Right lobe of liver (tissue), 4 donors: ENCODE results near the gene PANK2.

Experiments used
- POLR2A ChIP-seq: fragments of 450-650 bp; IDR thresholded peaks from one replicate; pipeline ENCODE4 v1.6.1; 2017; ENCODE audit warnings: antibody characterized with exemption, mild to moderate bottlenecking
- TF ChIP-seq, protein P1 (sequence below), 4 donors: fragments of 200-600 bp in 3 of 4; fragments of 450-650 bp in 1 of 4; IDR thresholded peaks; one replicate each; pipeline versions ENCODE4 v1.5.1 to v1.8.0; 2016 to 2022; ENCODE audit warnings: antibody characterized with exemption in 4 of 4, mild to moderate bottlenecking in 2 of 4
- donor health status: DM: no; HTN: no; CAD: no.
- donor health status: DM: no; HTN: no; CAD: no.
- donor health status: DM: no; HTN: yes; CAD: no.

DNA sequence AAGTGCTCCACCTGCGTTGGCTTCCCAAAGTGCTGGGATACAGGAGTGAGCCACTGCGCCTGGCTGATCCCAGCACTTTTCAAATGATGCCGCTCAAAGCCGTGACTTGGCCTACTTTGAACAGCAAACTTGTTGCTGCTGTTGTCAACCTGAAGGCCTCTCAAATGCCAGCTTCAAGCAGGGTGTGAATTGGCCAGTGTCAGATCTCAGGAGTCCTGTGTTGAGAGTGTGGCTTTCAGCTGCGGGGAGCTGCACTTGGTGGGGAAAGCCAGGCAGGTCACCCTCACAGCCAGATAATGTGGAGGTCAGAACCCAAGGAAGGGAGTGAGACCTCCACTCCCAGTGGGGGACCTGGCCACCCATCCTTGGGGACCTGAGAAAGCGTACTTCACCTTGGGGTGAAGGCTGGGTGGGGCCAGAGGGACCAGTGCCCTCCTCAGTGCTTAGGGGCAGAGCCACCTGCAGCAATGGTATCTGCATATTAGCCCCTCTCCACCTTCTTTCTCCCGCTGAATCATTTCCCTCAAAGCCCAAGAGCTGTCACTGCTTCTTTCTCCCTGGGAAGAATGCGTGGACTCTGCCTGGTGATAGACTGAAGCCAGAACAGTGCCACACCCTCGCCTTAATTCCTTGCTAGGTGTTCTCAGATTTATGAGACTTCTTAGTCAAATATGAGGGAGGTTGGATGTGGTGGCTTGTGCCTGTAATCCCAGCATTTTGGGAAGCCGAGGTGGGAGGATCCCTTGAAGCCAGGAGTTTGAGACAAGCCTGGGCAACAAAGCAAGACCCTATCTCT lies 19.1 kb upstream of the PANK2 start:
- TF ChIP-seq, protein P1, sequence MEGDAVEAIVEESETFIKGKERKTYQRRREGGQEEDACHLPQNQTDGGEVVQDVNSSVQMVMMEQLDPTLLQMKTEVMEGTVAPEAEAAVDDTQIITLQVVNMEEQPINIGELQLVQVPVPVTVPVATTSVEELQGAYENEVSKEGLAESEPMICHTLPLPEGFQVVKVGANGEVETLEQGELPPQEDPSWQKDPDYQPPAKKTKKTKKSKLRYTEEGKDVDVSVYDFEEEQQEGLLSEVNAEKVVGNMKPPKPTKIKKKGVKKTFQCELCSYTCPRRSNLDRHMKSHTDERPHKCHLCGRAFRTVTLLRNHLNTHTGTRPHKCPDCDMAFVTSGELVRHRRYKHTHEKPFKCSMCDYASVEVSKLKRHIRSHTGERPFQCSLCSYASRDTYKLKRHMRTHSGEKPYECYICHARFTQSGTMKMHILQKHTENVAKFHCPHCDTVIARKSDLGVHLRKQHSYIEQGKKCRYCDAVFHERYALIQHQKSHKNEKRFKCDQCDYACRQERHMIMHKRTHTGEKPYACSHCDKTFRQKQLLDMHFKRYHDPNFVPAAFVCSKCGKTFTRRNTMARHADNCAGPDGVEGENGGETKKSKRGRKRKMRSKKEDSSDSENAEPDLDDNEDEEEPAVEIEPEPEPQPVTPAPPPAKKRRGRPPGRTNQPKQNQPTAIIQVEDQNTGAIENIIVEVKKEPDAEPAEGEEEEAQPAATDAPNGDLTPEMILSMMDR (IDR thresholded peaks at IDR 0.05): no peak
- TF ChIP-seq POLR2A: no peak
